GM19395 (cell line): ENCODE results near the gene ZNF579.
"Not testable (repeated sequence)": the region's sequence is repeated elsewhere in the genome, so short reads cannot be mapped to it uniquely, and the experiment has no call there.

Source experiments
- ATAC-seq: cut with Tn5 transposase; IDR thresholded peaks from one replicate; pipeline ENCODE4 v1.9.1; 2021; ENCODE audit warnings: mild to moderate bottlenecking, moderate library complexity; ENCODE audit not compliant: unreplicated experiment

The ZNF579 gene

GRCh38 chr19:55596304-55596703 is 15.7 kb upstream of the ZNF579 start:
- no peak for ATAC-seq

- no peak for ATAC-seq
Measured at GRCh38 chr19:55594996-55595545, 14.4 kb upstream of the ZNF579 start.

GRCh38 chr19:55593096-55593772 is 12.6 kb upstream of the ZNF579 start:
- ATAC-seq: no peak

GRCh38 chr19:55592391-55593090 is 11.9 kb upstream of the ZNF579 start:
- no peak for ATAC-seq

- ATAC-seq: no peak
Measured at GRCh38 chr19:55591555-55591954, 10.9 kb upstream of the ZNF579 start.

- ATAC-seq: no peak
Measured at GRCh38 chr19:55590617-55591016, 10.0 kb upstream of the ZNF579 start.

- no peak for ATAC-seq
Measured at GRCh38 chr19:55590109-55590508, 9.5 kb upstream of the ZNF579 start.

- ATAC-seq: no peak
Measured at GRCh38 chr19:55588738-55589137, 8.1 kb upstream of the ZNF579 start.

GRCh38 chr19:55586976-55587668 is 6.5 kb upstream of the ZNF579 start:
- ATAC-seq: peak; percentile 88

GRCh38 chr19:55585658-55586339 is 5.2 kb upstream of the ZNF579 start:
- ATAC-seq: no peak

GRCh38 chr19:55584871-55585270 is 4.2 kb upstream of the ZNF579 start:
- no peak for ATAC-seq

GRCh38 chr19:55583897-55584296 is 3.2 kb upstream of the ZNF579 start:
- ATAC-seq: not testable (repeated sequence)

GRCh38 chr19:55582284-55582683 is 1.6 kb upstream of the ZNF579 start:
- not testable (repeated sequence) for ATAC-seq

GRCh38 chr19:55581823-55582223 is 1.2 kb upstream of the ZNF579 start:
- ATAC-seq: no peak

- no peak for ATAC-seq
Measured at GRCh38 chr19:55581145-55581822, 636 bp upstream of the ZNF579 start.

- no peak for ATAC-seq
Measured at GRCh38 chr19:55579766-55580621, 654 bp downstream of the ZNF579 start.

GRCh38 chr19:55578761-55579747 is 1.6 kb downstream of the ZNF579 start:
- no peak for ATAC-seq

- no peak for ATAC-seq
Measured at GRCh38 chr19:55578031-55578760, 2.5 kb downstream of the ZNF579 start.
